Activated CD4-positive, alpha-beta T cell treated with anti-CD3 and anti-CD28 coated beads, Interleukin-2, Interleukin-6, amounts not matched to agents 100 ng/mL and 50 ng/mL, durations not matched to agents 16 hours and 8 hours (primary cell): ENCODE results near the gene TSPYL4.
"Not testable (repeated sequence)": the region's sequence is repeated elsewhere in the genome, so short reads cannot be mapped to it uniquely, and the experiment has no call there.

ENCODE experiments used
- DNase-seq: peaks from one replicate; pipeline ENCODE4 v3.0.0-alpha.2; 2020

The TSPYL4 gene

DNA sequence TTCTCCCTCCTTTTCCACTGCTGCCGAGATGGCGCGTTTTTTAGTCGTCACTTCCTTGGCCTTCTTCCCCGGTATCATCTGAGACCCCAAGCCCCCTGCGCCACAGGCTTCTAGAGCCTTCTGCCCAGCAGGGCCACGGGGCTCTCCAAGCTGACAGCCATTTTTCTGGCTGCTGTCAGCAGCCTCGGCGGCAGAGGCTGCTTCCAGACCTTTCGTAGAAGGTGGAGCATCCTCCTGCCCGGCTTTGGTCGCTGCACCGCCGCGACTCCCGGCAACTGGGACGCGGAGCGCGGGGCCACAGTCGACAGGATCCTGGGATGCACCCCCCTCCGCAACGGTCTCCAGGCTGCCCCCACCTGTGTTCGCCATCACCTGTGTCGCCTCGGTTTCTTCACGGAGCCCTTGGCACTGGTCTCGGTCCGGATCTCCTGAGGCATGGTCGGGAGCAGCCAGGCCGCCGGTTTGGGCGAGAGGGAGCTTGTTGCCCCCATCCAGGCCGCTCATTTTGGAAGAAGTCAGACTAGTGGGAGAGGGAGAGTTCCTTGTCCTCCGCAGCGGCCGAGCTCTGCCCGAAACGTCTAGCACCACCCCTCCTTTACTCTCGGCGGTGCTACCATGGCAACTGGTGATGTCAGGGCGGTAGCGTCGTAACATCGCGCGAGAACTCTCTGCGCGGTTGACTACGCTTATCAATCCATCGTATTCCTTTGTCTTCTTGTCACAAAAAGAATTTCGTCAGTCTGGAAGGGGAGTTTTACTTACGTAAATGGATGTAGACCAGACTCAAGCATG lies at the start of gene TSPYL4:
Gene TSPYL4, minus strand, starts transcription at position 571 of the 792 bp plus-strand sequence. Its CDS starts 67 bp downstream, at position 504.
- peak; percentile 93 for DNase-seq

DNA sequence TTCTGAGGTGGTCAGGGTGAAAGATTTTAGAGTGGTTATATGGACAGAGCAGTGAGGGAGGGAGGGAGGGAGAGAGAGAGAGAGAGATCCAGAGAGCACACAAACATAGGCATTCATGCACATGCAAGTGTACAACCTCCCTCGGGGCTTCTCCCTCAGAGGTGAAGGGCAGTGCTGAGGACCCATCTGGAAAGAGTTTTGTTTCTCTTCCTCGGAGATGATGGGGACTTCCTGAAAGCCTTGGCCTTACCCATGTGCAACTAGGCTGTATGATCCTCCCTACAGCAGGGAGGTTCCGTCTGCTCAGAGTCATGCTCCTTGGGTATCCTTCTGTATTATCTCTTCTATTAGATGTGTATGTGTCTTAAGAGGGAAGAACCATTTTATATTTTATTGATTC lies 47.2 kb upstream of the TSPYL4 start:
- no peak for DNase-seq

DNA sequence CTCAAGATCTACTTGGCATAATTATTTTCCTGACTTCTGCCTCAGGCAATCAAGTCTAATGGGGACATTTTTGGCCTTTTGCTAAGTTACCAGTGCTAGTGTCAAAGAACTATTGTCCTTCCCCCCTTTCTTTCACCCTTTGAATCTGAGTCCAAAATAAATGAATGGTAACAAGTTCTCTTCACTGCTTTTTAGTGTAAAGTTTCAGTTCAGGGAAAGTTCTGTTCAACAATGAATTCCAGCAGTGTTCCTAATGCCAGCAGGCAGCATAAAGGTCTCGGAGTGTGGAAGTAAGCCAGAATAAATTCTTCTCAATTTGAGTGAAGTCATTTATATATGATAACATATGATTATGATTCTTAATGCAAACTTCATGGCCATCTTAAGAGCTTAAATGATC lies 46.7 kb upstream of the TSPYL4 start:
- no peak for DNase-seq

DNA sequence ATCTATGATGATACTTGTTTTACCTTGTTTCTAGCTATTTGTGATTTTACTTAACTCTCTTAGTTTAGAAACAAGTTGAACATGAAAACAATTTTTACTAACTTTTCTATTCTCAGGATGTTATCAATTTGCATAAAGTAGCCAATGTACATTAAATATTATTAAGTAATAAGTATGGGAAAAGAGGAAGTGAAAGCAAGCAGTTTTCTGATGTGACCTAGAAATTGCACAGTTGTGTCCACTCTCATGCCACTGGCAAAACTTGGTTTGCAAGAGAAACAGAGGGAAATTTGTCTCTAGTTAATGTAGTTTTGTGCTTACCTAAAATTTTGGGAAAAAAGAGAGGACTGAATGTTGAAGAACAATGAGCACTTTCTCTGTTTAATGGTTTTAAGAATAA lies 45.1 kb upstream of the TSPYL4 start:
- DNase-seq, result no peak

DNA sequence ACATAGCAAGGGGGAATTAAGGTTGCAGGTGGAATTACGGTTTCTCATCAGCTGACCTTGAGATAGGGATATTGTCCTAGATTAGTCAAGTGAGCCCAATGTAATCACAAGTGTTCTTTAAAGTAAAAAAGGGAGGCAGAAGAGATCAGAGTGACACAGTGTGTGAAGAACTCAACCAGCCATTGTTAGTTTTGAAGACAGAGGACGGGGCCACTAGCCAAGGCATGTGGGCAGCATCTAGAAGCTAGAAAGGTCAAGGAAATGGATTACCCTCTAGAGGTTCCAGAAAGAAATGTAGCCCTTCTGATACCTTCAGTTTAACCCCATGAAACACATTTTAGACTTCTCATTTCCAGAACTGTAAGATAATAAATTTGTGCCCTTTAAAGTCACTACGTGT lies 44.4 kb upstream of the TSPYL4 start:
- no peak for DNase-seq

DNA sequence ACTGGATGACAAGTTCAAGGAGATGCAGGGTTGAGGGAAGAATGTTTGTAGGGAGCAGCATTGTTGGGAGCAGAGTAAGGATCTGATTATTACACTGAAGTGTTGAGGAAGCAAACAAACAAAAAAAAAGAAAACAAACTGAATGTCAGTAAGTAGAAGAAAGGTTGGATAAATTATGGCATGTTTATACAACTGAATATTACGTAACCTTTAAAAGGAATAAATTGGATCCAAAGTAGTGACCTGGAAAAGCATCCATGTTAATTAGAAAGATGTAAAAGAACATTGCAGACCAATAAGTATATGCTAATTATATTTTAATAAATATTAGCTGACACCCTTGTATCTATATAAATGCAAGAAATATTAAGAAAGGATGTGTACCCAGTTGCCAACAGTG lies 38.7 kb upstream of the TSPYL4 start:
- no peak for DNase-seq

DNA sequence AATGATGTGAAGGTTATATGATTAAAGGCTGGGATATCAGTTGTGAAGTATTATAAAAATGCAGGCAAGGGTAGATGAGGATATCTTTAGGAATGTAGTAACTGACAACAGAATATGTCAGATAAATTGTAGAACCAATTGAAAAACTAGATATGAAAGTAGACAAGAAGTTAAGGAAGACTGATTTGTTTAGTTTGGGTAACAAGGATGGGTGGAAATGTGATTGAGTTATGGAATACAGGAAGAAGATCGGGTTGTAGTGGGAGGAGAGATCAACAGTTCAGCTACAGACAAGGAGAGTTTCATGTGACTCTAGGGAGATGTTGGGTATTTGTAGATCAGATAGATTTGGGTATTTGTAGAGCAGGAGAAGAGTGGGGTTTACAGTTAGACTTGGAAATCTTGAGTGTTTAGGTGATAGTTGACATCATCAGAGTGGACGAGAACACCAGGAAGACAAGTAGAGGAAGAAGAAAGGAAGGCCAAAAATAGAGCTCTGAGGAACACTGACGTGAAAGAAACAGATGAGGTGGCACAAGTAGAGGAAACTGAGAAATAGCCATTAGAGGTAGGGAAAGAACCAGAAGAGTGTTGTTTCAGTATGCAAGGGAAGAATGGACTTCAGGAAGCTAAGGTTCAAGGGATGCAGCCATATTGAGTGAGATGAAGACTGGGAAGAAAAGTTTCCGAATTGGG lies 38.0 kb upstream of the TSPYL4 start:
- no peak for DNase-seq

DNA sequence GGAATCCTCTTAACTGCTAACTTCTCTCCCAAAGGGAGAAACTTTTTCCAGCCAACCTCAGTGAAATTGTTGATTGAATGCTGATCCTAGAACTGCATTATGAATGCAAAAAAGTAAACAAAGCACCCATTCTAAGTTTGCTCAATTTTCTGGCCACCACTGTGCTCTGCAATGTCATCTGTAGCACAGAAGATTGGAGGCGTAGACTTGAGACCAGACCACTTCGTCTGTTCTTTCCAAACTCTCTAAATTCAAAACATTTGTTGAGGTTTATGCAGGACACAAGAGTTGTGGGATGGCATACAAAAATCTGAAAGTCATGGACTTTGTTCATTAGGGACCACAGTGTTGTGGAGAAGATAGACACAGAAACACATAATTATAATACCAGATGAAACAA lies 36.9 kb upstream of the TSPYL4 start:
- no peak for DNase-seq

DNA sequence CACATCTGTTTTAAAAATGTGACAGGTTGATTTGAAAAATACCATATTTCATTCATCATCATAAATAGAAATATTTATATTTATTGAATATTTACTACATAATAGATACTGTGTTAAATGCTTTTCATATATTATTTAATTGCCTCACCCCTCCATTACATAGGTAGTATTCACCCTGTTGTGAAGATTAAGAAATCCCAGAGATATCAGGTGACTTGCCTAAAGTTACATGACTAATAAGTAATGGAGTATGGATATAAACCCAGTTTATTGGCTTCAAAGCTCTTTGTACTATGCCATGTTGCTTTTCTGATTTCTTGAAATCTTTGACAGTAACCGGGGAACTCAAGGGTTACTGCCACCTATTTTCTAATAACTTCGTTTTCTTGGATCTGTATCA lies 36.0 kb upstream of the TSPYL4 start:
- no peak for DNase-seq

DNA sequence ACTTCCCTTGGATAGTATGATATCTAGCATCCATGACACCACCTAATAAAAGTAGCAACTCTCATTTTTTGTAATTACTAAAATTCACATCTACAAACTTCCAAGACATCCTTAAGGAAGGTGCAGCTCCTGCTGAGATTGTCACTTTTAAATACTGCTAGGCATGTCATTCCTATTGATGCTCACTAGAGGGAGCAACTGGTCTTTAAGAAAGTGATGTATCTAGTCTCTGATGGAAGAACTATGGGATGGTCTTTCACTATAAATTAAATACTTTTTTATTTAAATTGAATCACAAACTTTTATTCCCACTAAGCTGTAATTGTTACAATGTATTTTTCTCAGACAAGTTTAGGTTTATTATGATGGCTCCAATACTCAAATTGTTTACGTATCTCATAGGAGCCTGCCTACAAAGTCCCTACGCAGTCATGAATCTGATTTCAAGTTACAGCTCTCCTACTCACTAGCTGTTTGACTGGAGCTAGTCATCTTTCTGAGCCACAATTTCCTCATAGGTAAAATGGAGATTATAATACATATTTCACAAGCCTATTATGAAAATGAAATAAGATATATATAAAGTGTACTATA lies 33.9 kb upstream of the TSPYL4 start:
- DNase-seq, result peak; percentile 45

DNA sequence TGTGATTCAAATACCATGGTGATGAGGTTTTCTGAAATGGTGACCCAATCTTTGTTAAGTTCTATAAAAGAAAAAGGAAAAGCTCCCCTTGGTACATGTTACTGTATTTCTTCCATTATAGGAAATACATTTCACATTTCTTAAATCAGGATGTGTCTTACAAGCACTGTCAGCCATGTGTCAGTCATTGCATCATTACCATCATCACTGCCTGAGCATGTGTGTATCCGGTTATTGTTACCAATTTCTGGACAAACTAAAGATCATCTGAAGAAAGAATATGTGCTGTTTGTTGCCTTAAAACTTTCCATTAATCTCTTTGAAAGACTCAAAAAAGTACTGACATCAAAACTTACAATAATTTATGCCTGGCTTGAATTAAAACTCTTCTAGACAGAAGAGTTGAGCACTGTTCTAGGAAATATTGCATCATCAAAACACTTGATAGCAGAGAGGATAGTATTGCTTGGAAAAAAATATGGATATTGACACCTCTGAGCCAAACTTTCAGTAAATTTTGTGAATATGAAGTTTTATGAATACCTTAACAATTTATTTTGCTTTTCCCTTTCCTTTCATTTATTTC lies 33.0 kb upstream of the TSPYL4 start:
- no peak for DNase-seq

DNA sequence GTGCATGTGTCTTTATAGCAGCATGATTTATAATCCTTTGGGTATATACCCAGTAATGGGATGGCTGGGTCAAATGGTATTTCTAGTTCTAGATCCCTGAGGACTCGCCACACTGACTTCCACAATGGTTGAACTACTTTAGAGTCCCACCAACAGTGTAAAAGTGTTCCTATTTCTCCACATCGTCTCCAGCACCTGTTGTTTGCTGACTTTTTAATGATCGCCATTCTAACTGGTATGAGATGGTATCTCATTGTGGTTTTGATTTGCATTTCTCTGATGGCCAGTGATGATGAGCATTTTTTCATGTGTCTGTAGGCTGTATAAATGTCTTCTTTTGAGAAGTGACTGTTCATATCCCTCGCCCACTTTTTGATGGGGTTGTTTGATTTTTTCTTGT lies 31.1 kb upstream of the TSPYL4 start:
- not testable (repeated sequence) for DNase-seq

DNA sequence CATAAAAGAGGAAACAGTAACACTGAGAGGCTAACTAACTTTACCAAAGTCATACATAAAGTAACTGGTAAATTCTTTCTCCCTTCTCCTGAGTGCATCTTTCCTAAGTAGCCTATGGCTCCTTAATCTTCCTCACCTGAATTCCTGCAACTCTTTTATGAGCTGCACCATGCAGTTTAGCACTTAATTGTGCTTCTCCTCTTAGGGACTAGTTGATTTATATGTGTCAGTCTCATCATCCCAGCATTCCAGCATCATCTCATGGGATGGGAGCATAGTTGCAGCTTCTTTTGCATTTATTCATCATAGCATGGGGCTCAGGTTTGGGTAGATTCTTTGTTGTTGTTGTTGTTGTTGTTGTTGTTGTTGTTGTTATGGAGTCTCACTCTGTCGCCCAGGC lies 29.3 kb upstream of the TSPYL4 start:
- no peak for DNase-seq

DNA sequence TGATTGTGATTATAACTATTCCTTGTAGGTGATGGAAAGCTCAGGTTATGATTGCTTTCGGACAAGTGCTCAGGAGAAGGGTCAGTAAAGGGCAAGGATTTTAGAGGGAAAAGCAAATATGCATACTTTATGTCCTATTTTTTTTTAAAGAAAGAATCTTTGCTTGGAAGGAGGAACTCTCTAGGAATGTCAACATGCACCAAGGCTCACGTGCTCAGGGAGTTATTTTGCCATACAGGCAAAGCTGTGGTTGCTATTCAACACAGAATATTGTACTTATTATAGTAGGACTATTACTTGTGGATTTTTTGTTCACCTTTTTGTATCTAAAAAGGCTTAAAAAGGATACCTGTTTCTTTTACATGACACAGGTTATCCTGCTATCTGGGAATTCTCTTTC lies 28.8 kb upstream of the TSPYL4 start:
- no peak for DNase-seq

DNA sequence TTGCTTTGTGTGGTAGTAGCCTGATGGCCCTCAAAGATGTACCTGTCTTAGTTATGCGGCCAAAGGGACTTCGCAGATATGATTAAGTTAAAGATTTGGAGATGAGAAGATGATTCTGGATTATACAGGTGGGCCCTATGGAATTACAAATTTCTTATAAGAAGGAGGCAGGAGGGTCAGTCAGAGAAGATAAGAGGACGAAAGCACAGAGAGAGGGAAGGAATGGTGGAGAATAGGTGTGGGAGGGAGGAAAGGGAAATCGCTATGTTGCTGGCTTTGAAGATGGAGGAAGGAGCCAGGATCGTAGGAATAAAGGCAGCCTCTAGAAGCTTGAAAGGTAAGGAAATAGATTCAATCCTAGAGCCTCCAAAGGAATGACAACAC lies 27.1 kb upstream of the TSPYL4 start:
- DNase-seq, result no peak

DNA sequence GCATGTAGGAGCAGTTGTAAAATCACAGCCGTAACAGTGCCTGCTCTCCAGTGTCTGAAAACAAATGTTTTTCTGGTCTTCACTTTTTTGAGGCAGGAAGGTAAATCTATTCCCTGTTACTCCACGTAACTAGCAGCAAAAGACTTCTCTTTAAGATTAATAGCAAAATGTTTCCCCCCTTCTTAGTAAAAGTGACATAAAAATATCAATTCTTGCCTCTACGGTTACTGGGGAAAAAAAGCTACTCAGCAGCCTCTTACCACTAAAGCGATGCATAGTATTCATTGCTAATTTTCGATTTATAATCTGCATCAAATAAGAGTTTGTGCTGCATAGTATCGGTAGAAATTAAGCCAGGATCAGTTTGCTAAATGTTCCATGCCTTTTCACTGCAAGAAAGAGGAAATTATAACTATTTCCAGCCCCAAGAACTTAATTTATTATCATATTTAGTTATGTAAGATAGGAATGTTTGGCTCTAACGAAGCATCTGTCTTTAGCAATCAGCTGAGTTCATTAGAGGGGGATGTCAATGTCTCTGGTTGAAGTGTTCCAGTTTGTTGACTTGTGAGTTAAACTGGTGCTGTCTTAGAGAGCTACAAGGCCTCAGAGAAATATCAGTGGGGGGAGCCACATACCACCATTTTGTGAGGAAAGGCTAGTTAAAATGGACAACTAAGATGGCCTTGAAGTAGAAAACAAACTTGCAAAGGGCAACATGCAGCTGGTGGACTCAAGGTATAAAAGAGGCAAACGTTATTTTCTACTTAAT lies 26.5 kb upstream of the TSPYL4 start:
- no peak for DNase-seq

DNA sequence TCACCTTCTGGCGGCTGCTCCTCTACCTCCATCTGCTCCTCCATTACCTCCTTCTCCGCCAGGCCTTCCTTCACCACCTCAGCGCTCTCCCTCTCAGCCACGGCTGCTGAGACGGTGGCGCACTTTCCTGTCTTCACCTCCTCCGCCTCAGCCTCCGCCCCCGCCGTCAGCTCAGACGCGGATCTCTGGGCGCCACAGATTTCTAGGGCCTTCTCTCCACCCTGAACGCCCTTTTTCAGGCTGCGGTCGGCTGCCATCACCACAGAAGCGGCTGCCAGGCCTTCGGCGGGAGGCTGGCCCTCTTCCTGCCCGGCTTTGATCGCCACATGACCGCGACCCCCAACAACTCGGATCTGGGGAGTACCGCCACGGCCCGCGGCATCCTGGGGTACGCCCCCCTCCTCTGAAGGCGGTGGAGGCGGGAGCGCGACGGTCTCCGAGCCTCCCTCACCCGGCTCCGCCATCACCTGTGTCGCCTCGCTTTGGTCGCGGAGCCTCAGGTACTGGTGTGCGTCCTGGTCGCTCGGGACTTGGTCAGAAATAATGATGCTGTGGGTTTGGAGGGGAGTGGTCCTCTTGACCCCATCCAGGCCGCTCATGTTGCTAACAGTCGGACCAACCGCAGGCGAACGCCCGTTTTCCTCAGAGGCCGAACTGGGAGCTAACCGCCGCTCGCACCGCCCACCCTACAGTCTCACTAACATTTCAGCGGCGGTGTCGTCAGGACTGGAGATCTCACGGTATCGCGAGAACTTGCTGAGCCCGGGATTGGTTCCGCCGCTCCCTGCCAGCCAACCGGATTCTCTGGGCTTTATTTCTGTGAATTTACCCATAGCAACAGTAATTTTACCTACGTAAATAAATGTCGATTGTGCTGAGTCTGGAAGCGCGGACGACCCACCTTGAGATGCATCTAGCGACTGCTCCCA lies 25.6 kb upstream of the TSPYL4 start, which contains the start of gene TSPYL1:
Gene TSPYL1, minus strand, starts transcription at position 699 of the 929 bp plus-strand sequence. Its CDS starts 100 bp downstream, at position 599.
- peak; percentile 97 for DNase-seq

DNA sequence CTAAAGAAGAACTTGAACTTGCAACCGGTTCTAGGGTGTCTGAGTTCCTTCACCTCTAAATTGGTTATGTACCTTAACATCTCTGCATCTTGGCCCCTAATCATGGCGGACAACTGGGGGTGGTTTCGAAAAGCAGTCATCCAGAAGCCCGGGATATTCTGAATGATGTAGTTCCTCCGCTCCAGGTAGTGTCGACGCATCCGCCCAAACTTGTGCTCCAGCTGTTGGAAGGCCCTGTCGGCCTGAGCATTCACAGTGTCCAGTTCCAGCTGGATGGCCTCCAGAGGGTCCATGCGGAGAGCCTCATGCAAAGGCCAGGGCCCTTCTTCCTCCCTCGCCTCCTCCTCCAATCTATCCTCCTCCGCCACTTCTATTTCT lies 25.0 kb upstream of the TSPYL4 start:
- peak; percentile 27 for DNase-seq

DNA sequence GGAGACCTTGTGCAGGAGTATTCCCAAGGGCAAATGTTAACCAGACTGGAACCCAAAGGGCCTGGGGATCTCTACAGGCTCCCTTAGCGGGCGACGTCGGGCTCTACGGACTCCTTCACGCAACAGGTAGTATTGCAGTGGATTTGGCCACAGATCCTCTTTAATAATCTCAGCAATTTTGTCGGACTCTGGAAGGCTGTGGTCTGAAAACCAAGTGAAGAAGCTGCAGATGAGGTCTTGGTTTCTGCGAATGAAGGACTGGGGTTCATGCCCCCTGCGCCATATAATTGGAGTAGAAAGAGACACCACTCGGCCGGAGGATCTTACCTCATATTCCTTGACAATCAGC lies 24.6 kb upstream of the TSPYL4 start:
- DNase-seq, result no peak

DNA sequence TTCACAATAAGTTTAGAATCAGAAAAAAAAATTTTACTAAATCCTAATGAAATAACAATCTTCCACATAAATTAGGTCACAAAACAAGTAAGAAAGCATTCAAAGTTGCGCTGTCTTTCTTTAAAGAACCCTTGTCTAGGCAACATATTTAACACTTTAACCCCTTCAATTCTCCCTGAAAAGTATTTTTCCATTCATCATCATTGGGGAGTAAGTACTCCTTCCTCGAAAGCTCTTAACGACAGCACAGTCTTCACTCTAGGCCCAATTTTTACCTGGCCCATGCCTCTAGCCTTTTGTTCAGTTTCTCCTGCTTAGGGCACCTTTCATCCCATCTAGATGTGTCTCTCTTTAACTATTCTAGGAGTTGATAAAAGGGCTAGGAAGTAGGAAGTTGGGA lies 23.2 kb upstream of the TSPYL4 start:
- DNase-seq, result no peak

DNA sequence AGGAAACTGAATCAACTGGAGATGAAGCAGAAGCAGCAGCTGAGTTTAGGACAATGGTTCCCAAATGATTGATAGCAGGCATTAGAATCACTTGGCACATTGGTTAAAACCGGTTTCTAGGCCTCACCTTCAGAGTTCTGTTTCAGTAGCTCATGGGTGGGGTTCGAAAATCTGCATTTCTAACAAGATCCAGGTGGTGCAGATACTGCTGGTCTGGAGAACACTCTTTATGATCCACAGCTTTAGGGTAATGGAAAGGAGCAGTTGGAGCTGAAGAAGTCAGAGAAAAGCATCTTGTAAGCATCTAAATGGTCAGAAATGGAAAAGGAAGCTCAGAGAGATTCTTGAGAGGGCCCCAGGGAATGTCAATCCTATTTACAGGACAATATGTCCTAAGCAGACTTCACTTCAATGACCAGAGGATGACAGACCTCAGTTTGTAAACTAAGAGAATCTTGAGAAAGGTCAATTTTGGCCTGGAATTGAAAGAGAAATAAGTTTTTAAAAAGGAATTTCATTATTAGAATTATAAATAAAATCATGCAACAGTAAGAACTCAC lies 17.4 kb upstream of the TSPYL4 start:
- no peak for DNase-seq
